ENCODE results near the gene FGF9.

FGF9 gene

DNA sequence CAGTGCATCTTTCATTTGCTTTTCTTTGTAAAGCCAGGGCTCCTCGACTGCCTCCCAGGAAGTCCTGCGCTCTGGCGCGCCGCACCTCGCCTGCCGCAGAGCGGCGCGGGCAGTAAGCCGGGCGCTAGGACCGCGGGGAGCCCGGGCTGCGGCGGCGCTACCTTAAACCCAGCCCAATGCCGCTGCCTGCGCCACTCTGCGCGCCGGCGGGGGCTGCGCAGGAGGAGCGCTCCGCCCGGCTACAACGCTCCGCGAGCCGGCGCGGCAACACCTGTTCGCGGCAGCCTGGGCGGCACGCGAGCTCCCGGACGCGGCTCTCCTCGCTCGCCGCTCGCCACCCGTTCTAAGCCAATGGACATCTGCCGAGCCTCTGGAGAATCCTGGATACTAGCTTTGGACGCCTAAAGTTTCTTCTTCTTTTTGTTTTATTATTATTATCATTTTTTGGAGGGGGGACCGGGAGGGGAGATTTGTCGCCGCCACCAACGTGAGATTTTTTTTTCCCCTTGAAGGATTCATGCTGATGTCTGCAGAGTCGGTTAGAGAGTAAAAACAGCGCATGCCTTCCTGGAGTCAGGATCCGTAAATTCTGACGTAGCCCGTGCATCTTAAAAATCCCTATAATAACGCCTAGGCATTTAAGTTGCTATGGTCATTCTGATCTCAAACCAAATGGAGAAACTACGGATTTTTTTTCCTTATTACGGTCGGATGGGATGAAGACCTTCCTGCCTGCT lies at the start of gene FGF9:
Gene FGF9, plus strand, starts transcription at position 191 of the 737 bp plus-strand sequence. CDS start 840 bp downstream, outside the sequence.
- DNase-seq: peak; percentile 77

DNA sequence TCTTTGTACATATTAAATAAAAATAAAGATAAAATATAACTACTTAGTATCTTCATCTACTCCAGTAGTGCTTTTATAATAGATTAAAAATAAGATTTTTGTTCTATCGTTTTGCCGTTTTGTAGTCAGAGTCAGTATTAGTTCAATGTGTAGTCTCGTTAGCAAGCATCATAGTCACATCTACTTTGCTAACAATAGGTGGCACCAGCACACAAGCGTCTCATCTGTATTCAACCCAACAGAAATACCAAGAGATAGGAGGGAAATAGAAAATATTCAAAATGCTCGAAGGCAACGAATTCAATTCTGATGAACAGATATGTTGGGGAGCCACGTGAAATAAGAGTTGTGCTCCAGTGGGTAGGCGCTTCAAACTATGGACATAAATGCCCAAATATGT lies 45.5 kb upstream of the FGF9 start:
- no peak for DNase-seq

DNA sequence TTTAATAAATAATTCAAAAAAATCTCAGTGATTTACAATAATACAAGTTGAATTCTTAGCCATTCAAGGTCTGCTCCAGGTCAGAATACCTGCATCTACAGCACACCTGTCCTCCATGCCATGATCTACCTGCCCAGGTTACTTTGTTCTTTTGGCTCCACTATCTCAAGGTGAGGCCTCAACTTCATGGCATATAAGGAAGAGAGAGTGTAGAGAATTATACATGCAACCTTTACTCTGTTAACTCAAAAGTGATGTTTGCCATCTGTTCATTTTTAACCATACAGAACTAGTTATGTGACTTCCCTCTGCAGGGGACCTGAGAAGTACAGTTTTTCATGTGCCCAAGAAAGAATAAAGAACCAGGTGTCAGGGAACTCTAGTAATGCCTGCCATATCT lies 38.7 kb upstream of the FGF9 start:
- no peak for DNase-seq

DNA sequence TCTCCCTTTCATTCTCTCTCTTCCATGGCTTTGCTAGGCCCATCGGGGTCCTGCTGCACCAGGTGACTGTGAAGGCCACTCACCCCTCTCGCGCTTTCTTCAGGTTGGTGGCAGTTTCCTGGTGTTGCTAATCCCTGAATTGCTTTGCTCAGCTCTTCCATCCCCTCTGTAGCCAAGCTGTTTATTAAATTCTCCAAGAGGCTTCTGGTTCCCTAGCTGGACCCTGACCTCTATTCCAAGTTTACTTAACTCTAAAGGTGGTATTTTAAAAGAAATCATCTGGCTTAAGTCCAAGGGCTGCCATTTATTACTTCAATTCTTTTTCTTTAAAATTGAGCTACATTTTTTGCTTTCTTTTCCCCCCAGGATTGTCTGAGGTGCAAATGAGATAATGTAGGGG lies 34.2 kb upstream of the FGF9 start:
- DNase-seq: no peak

DNA sequence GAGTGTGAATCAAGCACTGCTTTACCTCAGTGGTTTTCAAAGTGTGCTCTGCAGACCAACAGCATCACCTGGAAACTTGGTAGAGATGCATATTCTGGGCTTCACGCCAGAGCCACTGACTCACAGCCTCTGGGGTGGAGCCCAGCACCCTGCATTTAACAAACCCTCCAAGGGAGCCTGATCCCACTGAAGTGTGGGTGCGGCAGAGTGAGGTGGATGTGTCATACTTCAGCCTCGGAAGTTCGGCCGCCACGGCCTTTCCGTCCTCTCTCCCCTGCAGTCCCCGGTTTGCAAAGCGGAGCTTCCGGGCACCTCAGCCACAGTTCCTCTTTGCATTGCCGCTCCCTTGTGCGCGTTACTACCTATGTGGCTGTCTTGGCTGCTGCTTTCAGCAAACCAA lies 33.6 kb upstream of the FGF9 start:
- peak; percentile 27 for DNase-seq

DNA sequence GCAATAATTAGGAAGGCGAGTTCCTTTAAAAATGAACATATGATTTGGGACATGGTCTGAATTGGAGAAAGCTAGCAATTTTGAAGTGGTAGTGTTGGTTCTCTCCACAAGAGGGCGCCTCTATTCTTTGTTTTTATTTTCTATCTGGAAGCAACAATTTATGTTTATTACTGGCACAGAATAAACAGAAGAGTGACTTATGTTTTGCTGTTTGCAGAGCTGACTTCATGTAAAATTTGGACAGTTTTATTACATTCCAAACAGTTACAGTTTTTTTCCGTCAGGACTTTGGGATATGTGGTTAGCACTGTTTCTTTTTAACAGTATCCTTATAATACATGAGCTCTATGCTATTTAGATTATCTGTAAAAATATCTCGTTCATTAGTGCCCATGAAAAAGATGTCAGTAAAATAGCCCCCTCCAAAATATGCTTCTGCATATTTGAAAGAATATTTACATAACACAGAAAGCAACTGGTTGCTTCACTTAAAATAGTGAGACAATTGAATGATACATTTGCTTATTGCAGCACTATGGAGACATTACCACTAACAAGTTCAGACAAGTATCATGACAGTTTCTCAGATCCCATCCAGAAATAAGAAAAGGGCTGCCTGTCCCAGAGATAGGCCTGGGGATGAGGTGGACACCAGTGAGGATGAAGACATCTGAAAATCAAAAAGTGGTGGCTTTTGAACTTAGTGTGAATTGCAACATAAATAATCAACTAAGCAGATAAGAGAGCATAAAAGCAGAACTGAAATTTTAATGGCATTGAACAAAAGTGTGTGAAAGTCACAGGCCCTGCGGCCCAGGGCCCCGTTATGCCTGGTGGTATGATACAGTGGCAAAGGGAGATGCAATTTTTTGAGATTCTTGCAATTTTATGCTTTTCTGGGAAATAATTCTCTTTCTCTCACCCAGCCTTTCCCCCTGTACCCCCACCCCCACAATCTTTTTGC lies 32.3 kb upstream of the FGF9 start:
- no peak for DNase-seq

DNA sequence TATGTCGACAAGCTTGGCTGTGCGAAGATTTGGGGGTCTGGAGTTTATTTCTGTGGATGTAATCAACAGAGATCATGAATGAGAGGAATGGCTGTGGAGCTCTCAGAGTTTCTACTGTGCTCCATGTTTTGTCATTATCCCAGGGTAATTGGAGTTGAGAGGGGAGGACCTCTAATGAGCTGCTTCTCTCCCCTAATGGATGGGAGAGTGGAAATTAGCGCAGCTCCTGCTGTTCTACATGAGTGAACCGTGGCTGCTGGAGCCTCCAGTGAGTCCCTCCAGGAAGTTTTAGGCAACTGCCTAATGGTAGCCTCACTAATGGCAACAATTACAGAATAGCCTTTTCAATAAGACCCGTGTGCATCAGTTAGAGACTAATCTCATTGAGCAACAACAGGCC lies 31.3 kb upstream of the FGF9 start:
- DNase-seq: no peak

DNA sequence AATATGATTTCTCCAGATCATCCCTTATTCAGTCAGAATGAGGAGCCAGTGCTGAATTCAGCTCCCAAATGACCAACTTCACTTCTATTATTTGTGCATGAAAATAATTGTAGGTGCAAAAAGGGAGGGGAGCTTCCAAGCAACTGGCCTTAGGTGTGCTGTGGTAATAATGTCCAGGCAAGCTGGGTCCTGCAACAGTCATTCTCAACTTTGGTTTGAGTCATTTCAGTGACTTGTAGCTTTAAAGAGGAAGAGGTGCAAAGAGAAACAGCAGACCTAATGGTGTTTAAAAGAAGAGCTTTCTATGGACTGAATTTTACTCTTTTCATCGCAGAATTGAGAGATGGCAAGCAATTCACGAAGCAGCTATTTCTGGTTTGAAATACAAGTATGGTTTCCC lies 29.2 kb upstream of the FGF9 start:
- no peak for DNase-seq

DNA sequence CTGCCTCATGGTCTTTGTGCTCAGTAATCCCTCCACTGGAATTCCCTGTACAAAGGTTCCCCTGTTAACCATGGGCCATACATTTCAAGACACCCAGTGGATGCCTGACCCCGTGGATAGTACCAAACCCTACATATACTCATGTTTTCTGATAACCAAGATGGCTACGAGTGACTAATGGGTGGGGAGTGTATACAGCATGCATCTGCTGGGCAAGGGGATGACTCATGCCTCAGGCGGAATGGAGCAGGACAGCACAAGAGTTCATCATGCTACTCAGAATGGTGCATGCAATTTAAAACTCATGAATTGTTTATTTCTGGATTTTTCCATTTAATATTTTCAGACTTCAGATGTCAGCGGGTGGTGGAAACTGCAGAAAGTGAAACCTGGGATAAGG lies 13.3 kb upstream of the FGF9 start:
- no peak for DNase-seq

DNA sequence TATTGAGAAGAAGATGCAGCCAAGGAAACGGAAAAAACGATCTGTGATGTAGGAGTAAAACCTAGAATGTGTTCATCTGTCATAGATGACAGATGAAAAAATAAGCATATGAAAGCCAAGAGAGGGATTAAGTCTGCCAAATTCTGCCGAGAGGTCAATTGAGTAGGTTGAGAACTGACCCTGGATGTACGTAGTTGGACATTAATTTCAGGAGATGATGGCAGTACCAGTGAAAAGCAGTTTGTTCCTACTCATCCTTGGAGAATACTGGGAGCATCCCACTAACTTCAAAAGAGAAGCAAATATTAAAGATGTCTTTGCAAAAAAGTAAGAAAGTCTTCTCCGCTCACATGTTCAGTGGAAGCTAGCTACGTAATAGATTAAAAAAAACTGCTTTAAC lies 11.8 kb upstream of the FGF9 start:
- no peak for DNase-seq

DNA sequence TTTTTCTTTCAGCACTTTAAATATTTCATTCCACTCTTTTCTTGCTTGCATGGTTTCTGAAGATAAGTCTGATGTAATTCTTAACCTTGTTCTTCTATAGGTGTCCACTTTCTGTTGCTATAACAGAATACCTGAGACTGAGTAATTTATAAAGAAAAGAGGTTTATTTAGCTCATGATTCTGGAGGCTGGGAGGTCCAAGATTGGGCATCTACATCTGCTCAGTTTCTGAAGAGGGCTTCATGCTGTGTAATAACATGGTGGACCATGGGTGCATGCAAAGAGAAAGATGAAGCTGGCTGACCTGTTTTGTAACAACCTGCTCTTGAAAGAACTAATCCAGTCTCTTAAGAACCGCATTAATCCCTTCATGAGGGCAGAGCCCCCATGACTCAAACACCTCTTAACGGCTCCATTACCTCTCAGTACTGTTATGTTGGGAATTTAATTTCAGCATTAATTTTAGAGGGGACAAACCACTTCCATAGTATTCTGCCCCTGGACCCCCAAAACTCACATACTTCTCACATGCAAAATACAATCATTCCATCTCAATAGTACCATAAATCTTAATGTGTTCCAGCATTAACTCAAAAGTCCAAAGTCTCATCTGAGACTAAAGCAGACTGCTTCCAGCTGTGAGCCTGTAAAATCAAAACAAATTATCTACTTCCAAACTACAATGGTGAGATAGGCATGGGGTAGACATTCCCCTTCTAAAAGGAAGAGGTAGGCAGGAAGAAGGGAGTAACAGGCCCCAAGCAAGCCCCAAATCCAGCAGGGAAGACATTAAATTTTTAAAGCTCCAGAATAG lies 9.6 kb upstream of the FGF9 start:
- no peak for DNase-seq

DNA sequence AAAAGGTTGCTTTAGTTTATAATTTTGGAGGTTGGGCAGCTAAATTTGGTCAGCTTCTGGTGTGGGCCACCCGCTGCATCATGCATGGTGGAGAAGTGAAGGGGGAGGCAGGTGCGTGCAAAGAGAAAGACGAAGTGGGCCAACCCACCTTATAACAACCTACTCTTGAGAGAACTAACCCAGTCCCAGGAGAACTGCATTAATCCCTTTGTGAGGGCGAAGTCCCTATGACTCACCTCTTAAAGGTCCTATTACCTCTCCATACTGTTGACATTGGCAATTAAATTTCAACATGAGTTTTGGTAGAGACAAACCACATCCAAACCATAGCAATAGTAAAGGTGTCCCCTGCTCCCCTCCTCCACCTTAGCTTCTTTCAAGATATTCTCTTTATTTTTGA lies 7.7 kb upstream of the FGF9 start:
- no peak for DNase-seq

DNA sequence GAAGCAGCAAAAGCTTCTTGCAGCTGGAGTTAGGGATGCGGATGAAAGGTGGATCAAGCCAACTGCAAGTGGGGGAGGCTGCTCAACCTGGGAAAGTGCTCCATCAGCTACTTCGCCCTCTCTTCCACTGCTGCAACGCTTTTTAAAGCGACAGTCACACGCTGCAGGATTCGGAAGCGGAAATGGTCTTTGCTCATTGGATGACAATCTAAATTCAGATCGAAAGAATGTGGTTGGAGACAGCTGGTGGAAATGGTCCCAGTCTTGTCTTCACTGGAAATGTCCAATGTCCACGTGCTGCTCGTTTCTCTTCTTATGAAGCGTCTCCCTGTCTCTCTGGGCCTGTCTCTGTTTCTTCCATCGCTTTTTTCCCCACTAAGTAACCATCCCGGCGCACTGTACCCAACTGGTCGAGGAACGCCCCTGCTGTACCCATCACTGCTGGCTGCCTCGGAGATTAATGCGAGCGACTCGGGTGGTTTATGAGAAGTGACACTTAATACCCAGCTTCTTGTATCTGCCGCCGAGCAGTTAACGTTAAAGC lies 2.1 kb upstream of the FGF9 start:
- no peak for DNase-seq

DNA sequence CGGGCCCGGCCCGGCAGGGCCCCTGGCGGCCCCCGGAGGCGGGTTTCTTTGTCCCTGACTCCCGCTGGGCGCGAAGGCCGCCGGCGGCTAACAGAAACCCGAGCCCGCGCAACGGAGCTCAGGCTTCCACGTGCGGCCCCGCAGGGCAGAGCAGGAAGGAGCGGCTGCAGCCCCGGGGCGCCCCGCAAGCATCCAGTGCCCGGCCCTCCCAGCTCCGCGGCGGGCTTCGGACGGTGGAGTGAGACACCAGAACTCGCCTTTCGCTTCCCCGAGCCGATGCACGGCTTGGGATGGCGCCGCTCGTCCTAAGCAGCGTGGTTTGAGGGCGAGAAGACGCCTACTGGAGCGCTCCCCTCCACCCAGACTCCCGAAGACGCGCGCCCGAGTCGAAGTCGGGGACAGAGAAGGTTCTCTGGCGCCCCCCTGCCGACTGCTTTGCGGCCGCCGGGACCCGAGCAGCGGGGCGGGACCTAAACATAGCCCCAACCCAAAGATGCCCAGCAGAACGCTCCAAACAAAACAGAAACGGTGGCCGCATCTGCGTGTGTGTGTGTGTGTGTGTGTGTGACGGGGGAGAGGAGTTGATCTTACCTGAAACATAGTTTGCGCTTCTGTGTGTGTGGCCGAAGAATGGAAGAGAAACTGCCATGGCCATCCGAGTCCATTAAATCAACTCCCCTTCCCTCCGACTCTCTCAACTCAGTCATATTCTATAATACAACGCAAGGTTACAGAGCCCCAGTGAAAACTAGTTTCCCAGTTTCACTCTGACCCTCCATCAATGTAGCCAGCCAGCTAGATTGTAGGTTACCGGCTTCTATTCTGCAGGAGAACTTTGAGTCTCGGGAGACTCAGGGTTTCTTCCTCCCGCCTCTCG lies 629 bp upstream of the FGF9 start:
- peak; percentile 44 for DNase-seq

DNA sequence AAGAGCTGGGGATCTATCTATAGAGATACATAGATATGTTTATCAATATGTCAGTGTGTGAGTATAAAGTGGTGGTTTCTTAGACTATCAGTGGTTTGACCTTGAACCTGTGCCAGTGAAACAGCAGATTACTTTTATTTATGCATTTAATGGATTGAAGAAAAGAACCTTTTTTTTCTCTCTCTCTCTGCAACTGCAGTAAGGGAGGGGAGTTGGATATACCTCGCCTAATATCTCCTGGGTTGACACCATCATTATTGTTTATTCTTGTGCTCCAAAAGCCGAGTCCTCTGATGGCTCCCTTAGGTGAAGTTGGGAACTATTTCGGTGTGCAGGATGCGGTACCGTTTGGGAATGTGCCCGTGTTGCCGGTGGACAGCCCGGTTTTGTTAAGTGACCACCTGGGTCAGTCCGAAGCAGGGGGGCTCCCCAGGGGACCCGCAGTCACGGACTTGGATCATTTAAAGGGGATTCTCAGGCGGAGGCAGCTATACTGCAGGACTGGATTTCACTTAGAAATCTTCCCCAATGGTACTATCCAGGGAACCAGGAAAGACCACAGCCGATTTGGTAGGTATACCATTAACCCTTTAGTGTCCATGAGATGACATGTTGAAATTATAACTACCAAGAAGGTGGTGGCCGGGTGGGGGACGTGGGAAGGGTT lies 880 bp downstream of the FGF9 start:
- DNase-seq: no peak

DNA sequence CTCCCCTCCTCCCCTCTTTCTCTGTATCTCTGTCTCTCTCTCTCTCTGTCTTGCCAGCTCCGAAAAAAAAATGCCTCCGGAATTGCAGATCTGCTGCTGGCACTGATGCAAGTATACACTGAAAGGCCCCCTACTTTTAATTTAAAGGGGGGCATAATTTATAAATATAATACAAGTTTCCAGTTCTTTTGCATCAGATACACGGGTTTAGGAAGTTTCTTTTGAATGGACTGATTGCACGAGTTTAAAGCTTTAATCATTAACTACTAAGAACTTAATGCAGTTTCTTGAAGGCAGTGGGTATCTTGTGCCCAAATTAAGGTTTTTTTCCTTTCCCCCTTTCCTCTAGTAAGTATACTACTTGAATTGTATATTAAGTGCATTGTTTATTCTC lies 1.4 kb downstream of the FGF9 start:
- DNase-seq: no peak

DNA sequence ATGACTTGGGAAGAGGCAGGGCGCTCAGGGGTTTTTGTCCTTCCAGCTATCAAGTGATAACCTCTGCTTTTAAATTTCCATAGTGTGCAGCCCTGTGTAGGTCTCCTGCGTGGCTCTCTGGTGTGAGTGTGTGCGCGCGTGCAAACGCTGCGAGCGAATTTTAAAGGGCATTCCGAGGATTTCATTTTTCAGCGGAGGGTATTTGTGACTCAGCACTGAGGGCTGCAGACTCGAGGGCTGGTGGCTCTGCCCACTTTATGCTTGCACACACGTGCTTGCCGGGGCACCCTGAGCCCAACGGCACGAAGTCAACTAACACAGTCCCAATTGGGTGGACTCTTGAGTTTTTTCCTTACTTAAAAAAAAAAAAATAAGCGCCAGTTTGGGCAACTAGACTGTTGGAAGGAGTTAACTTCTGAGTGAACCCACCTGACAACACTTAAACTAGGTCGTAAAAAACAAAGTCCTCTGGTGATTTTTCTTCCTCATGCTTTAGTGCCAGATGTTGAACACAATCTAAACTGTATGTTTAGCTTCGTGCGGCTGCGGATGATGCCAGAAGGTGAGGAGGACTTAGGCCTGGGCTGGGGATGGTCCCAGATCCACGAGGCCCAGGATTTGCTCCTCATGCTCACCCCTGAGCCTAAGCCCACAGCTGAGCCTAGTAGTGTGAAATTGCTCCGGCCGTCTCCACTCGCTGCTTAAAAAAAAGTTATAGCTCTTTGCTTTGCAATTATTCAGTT lies 2.1 kb downstream of the FGF9 start:
- no peak for DNase-seq

DNA sequence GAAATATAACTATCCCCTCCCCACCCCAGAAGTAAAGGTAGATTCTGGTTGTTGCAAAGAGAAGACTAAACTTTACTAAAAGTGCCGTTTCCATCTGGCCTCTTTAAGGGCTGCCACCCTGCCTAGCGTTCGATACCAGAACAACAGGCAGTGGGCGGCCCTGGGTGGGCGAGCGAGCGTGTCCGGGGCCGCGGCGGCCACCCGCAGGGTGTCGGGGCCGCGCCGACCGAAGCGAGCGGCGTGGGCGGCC lies 2.6 kb downstream of the FGF9 start:
- DNase-seq: no peak

DNA sequence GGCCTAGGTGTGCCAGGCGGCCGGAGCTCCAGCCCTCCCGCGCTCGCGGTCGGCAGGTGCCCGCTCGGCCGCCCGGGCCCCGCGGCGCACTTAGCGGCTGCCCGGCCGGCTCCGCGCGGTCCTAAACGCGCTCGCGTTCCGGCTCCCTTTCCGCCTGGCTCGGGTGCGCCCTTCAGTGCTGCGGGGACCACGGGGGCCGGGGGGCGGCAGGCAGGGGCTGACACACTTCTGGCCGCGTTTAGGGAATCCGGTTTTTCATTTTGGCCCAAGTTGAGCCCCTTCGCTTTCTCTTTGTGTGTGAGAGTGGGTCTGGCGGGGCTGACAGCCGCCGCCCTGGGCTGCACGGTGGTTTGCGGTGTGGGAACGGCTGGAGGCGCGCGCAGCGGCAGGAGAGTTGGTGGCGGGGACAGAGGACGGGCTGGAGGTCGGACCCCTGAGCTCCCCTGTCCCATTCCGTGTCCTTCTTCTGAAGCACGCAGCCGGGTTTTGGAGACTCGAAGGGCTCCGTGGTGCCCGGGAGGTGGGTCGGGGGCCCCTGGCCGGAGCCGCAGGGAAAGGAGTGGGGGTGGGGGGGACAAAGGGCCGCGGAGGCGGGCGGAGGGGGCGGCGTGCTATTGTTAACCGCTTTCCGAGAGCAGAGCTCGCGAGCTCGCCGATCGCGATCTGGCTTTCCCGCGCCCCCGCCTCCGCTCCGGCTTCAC lies 3.1 kb downstream of the FGF9 start:
- peak; percentile 27 for DNase-seq

DNA sequence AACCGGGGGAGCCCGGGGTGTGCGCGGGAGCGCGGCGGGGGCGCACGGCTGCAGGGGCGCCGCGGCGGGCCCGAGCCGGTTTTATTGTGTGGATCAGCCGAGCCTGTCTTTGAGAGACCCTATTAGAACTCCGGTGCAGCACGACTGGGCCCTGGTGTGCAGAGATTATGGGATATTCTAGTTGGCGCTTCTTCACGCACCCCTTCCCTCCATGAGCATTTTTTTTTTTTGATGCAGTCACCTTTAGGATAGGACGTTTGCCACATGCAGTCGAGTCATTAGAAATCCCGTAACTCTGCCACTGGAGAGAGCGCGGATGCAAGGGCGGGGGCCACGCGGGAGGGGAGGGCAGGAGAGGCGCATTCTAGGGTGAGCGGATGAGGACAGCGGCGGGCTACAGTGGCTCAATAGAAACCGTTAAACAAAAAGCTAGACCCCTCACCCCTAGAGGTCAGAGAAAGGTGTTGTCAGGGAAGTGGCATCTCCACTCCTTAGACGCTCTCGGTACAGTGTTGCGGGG lies 3.7 kb downstream of the FGF9 start:
- DNase-seq: no peak

Data from activated effector memory CD4-positive, alpha-beta T cell treated with Interleukin-2 at 50 U/mL for 16 hours (primary cell).